HEK293 (cell line): ENCODE results near the gene VASN.

Experiments
- AEBP2 ChIP-seq: fragments of 450-650 bp; formaldehyde crosslinking; IDR thresholded peaks from 2 replicates; pipeline ENCODE4 v1.5.1; 2016; ENCODE audit warnings: missing biosample characterization, missing genetic modification characterization, borderline replicate concordance
- ATF2 ChIP-seq: fragments of 450-650 bp; formaldehyde crosslinking; IDR thresholded peaks from 2 replicates; pipeline ENCODE4 v1.5.1; 2016; ENCODE audit warnings: missing biosample characterization, missing genetic modification characterization, low read depth
- CTCF ChIP-seq: fragments of 450-650 bp; formaldehyde crosslinking; IDR thresholded peaks from 2 replicates; pipeline ENCODE4 v1.5.1; 2016; ENCODE audit warnings: missing biosample characterization, missing genetic modification characterization
- ZNF146 ChIP-seq: fragments of 450-650 bp; formaldehyde crosslinking; IDR thresholded peaks from 2 replicates; pipeline ENCODE4 v1.5.1; 2016; ENCODE audit warnings: missing biosample characterization, missing genetic modification characterization
- ZNF302 ChIP-seq: fragments of 450-650 bp; formaldehyde crosslinking; IDR thresholded peaks from 2 replicates; pipeline ENCODE4 v1.5.1; 2016; ENCODE audit warnings: missing biosample characterization, missing genetic modification characterization, low read depth
- ZNF350 ChIP-seq: fragments of 450-650 bp; formaldehyde crosslinking; IDR thresholded peaks from 2 replicates; pipeline ENCODE4 v1.5.0; 2017; ENCODE audit warnings: missing biosample characterization, mild to moderate bottlenecking, missing genetic modification characterization
- ZNF514 ChIP-seq: fragments of 450-650 bp; formaldehyde crosslinking; IDR thresholded peaks from 2 replicates; pipeline ENCODE4 v1.5.1; 2016; ENCODE audit warnings: missing biosample characterization, missing genetic modification characterization
- ZNF561 ChIP-seq: fragments of 450-650 bp; IDR thresholded peaks from 2 replicates; pipeline ENCODE4 v1.5.1; 2018; ENCODE audit warnings: missing biosample characterization, missing genetic modification characterization, borderline replicate concordance
- TF ChIP-seq, protein P1 (sequence below): sonication (generic); formaldehyde crosslinking; IDR thresholded peaks from 2 replicates; pipeline ENCODE4 v1.8.1; 2022; ENCODE audit warnings: mild to moderate bottlenecking, moderate library complexity, missing genetic modification reagents
- TF ChIP-seq, protein P2 (sequence below): fragments of 450-650 bp; formaldehyde crosslinking; IDR thresholded peaks from 2 replicates; pipeline ENCODE4 v1.5.1; 2016; ENCODE audit warnings: missing biosample characterization, missing genetic modification characterization

DNA sequence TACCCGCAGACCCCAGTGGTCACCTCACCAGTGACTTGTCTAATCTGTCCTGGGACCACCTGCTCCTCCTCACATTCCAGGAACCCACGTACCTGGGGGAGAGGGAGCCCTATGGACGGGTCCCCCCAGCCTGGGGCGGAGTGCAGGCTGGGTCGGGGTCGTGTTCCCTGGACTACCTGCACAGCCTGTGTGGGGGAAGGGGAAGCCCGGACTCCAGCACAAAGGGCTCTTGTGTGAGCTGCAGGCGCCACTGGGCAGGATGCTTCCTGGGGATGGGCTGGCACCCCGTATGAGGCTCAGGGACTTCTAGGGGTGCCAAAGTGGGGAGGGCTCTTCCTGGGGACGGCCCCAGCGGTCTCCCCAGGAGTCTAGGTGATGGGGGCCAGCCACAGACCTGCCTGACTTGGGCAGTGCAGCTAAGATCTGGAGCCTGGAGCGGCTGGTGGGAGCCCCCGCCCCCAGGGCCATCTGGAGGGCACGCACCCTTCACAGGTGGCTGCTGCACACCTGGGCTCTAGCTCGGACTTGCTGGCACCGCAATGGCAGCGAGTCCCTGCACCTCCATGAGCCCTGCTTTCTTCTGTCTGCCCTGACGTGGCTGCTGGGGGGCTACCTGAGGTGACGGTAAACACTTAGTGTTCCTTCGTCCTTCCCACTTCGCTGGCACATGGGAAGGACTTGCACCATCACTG is 7.5 kb downstream of the VASN start:
- no peak for TF ChIP-seq CTCF (tag by site-specific recombination)
- no peak for TF ChIP-seq ZNF302 (tag by site-specific recombination)
- TF ChIP-seq, protein P1, sequence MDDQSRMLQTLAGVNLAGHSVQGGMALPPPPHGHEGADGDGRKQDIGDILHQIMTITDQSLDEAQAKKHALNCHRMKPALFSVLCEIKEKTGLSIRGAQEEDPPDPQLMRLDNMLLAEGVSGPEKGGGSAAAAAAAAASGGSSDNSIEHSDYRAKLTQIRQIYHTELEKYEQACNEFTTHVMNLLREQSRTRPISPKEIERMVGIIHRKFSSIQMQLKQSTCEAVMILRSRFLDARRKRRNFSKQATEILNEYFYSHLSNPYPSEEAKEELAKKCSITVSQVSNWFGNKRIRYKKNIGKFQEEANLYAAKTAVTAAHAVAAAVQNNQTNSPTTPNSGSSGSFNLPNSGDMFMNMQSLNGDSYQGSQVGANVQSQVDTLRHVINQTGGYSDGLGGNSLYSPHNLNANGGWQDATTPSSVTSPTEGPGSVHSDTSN (CRISPR knock-in tag) = no peak
- no peak for TF ChIP-seq AEBP2 (tag by site-specific recombination)
- TF ChIP-seq ATF2 (tag by site-specific recombination) = no peak
- no peak for TF ChIP-seq ZNF146
- TF ChIP-seq ZNF514 (tag by site-specific recombination) = no peak
- no peak for TF ChIP-seq ZNF350 (tag by site-specific recombination)
- TF ChIP-seq, protein P2, sequence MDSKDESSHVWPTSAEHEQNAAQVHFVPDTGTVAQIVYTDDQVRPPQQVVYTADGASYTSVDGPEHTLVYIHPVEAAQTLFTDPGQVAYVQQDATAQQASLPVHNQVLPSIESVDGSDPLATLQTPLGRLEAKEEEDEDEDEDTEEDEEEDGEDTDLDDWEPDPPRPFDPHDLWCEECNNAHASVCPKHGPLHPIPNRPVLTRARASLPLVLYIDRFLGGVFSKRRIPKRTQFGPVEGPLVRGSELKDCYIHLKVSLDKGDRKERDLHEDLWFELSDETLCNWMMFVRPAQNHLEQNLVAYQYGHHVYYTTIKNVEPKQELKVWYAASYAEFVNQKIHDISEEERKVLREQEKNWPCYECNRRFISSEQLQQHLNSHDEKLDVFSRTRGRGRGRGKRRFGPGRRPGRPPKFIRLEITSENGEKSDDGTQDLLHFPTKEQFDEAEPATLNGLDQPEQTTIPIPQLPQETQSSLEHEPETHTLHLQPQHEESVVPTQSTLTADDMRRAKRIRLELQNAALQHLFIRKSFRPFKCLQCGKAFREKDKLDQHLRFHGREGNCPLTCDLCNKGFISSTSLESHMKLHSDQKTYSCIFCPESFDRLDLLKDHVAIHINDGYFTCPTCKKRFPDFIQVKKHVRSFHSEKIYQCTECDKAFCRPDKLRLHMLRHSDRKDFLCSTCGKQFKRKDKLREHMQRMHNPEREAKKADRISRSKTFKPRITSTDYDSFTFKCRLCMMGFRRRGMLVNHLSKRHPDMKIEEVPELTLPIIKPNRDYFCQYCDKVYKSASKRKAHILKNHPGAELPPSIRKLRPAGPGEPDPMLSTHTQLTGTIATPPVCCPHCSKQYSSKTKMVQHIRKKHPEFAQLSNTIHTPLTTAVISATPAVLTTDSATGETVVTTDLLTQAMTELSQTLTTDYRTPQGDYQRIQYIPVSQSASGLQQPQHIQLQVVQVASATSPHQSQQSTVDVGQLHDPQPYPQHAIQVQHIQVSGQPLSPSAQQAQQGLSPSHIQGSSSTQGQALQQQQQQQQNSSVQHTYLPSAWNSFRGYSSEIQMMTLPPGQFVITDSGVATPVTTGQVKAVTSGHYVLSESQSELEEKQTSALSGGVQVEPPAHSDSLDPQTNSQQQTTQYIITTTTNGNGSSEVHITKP (tag by site-specific recombination) = no peak
- no peak for TF ChIP-seq ZNF561 (tag by site-specific recombination)
